Medulla oblongata (tissue), 1 donor: ENCODE results near the gene EBPL.

Experiments
- DNase-seq: peaks from one replicate; pipeline ENCODE4 v3.0.0-alpha.2; 2015; ENCODE audit errors: extremely low spot score

Gene EBPL

DNA sequence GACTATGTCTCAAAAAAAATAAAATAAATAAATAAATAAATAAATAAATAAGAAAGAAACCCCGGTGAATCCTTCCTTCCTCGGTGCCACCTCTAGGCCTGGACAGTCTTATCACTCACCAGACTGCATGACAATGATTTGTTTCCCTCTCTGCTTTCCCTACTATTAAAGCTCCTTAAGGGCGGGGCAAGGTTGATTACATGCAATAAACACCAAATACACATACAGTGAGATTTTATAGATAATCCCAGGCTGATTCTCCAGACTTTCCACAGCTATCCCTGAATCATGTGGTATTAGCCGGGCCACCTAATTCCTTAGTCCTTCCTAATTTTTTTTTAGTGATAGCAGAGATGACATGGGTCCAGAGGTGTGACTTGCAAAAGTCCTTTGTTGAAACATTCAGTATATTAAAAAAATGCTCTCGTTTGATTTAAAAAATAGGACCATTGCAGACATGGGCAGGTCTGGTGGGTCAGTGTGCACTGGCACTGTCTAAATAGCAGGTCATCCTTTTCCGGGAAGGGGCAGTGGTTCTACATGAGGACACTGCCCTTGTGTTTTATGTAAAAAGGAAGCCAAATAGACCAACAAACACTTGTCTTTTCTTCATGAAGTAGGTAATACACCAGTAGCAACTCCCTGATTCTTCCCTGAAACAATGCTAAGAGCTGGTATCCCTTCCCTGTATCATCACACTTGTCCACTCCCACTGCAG lies 14.5 kb downstream of the EBPL start:
- DNase-seq = no peak

- DNase-seq = no peak
Measured at GRCh38 chr13:49670828-49671227, 20.5 kb downstream of the EBPL start.

GRCh38 chr13:49669735-49670309 lies 21.5 kb downstream of the EBPL start:
- DNase-seq = peak; percentile 82

DNA sequence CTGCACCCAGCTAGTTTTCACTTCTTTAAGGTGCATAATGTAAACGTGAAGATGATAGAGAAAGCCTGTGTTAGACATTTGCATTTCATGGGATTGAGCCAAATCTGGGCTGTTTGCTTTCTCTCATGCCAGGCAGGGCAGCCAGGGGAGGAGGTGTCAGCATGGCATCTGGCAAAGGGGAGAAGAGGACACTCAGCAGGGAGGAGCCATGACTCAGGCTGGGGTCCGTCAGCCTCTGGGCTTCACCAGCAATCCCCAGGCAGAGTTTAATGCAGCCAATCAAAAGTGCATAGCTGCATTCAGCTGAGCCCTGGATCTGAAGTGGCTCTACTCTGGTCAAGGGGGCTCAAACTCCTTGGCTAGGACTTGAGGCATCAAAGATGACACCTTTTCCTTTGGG lies 23.5 kb downstream of the EBPL start:
- no peak for DNase-seq

DNA sequence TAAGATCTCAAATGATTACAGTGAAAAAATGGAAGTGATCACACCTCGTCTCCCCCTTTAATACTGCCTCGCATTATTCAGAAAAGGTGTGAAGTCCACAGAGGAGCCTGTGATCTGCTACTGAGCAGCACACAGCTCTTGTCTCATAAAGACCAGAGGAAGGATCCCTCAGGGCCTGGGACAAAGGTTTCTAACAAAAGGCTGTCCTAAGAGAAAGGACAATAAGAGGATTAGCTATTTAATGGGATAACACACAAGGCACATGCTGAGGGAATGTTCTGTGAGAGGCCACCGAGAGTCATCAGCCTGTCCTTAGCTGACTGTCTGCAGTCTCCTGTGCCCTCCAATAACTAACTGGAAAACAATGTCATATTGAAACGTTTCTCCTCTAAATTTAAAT lies 26.7 kb downstream of the EBPL start:
- DNase-seq = no peak

DNA sequence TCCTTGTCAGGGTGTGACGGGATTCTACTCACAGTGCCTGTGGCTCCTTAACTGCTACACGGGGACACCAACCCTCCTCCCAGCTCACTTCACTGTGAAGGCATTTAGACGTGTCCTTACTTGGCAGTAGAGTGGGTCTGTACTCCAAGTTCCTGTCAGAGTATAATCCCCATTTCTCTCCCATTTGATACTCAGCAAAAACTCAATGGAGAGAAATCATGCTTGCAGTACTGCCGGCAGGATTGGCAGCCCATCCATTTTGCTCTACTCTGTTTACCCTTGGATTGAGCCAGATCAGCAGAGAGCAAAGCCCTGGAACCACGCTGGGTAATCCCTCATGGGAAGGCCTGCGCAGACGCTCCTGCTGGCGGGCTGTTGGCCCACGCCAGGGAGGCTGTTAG lies 34.0 kb downstream of the EBPL start:
- DNase-seq = no peak

- DNase-seq = no peak
Measured at GRCh38 chr13:49655906-49656305, 35.4 kb downstream of the EBPL start.

- no peak for DNase-seq
Measured at GRCh38 chr13:49654011-49654410, 37.3 kb downstream of the EBPL start.

DNA sequence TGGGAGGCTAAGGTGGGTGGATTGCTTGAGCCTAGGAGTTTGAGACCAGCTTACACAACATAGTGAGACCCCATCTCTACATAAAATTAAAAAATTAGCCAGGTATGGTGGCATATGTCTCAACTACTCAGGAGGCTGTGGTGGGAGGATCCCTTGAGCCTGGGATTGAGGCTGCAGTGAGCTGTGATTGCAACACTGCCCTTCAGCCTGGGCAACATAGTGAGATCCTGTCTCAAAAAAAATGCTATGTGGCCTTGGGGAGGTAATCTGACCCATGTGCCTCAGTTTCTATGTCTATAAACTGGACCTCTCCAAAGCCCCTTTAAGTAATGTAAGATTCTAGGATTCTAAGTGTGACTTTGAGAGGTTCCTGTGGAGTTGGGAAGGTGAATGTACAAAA lies 37.8 kb downstream of the EBPL start:
- DNase-seq = no peak

GRCh38 chr13:49652355-49653305 lies 38.7 kb downstream of the EBPL start:
- peak; percentile 53 for DNase-seq

- DNase-seq = no peak
Measured at GRCh38 chr13:49651570-49652354, 39.5 kb downstream of the EBPL start.

DNA sequence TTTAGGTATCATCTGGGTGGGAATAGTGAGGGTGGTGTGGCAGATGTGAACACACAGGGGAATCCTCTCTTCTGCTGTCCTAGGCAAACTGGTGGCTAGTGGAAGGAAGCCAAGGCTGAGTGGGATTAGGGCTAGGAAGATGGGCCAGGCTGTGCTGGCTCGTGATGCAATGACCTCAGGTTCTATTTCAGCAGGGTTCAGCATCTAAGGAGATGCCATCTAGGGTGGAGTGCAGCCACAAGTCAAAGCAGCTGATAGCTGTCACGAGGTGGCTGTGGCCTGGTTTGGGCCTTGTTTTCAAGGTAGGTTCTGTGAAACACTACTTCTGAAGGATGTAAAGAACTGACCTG lies 41.3 kb downstream of the EBPL start:
- no peak for DNase-seq

DNA sequence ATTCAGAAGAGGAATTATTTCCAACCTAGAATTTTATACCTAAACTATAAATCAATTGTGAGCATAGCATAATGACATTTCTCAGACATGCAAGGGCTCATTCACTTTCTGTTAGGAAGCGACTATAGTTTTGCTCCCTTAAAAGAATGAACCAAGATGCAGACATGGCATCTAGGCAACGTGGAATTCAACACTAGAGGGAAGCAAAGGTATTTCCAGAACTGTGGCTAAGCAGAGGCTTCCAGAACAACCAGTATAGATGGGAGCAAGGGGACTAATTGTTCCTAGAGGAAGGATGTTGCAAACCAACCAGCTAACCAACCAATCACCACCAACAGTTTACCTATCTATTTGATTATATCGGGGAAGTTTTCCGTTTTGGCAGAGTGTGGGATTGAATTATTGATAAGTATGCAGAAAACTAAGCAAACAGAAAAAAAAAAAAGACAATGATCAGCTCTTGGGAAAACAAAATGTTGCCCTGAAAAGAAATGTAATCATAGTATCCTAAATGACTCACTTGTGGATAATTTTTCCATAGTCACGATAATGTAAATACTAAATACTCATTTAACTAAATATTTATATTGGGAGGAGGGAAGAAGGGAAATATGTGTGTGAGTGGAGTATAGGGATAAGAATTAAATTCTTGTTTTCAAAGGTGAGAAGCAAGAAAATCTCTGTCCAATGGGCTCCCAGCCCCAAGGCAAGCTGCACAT lies 41.9 kb downstream of the EBPL start:
- DNase-seq = no peak

DNA sequence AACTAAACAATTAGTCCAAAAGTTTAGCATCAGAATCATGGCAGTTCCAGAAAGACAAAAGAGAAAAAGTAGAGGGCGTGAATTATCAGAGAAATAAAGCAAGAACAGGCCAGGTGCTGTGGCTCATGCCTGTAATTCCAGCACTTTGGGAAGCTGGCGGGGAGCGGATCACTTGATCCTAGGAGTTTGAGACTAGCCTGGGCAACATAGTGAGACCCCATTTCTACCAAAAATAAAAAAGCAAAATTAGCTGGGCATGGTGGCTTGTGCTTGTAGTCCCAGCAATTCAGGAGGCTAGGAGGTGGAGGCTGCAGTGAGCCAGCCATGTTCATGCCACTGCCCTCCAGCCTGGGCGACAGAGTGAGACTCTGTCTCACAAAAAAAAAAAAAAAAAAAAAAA lies 44.6 kb downstream of the EBPL start:
- no peak for DNase-seq

DNA sequence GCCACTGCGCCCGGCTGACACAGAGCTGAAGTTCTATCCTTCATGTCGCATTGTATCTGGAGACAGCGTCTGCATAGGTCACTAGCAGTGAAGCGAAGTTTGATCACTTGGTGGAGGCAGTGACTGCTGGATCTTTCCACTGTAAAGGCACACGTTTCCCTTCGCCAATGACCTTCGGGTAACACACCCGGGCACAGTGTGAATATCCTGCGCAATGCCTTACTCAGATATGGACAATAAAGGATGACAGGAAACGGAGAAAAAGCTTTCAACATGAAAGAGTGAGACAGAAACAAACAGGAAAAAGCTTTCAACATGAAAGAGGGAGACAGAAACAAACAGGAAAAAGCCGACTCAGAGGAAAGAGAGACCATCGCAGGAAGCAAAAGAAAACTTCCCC lies 45.8 kb downstream of the EBPL start:
- no peak for DNase-seq

GRCh38 chr13:49643035-49643646 lies 48.1 kb downstream of the EBPL start:
- peak; percentile 25 for DNase-seq

- DNase-seq = peak; percentile 78
Measured at GRCh38 chr13:49641801-49642291, 49.4 kb downstream of the EBPL start.

GRCh38 chr13:49638744-49639072 lies 52.6 kb downstream of the EBPL start:
- DNase-seq = no peak

- no peak for DNase-seq
Measured at GRCh38 chr13:49638030-49638743, 53.1 kb downstream of the EBPL start.

DNA sequence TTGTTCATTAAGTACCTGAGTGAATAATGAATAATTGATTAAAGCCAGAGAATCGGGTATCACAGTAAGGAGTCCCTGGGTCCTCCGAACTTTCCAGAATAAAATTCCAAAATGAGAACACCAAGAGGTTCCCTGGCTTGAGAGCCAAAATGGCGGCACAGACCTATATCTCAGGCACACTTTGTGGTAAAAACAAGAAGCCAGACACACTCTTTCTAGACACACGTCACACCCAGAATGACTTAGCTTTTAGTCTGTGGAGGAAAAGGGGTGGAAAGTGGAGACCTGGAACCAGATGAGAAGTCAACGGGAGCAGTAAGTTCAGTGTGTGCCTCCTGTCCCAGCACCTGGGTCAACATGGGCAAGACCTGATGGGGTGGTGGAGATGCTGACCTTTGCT lies 54.6 kb downstream of the EBPL start:
- DNase-seq = no peak
